Trophoblast cell (in vitro differentiated cells and primary cell): ENCODE measurements around the gene GRID1.

Source experiments
- DNase-seq, 2 donors: peaks; one replicate each; pipeline ENCODE4 v3.0.0-alpha.2; 2016
- H2AFZ ChIP-seq: 2 replicates; pipeline ENCODE4 v1.6.1; 2013; ENCODE audit warnings: low read length, moderate library complexity, mild to moderate bottlenecking; ENCODE audit not compliant: insufficient read depth, poor library complexity
- H2AK5ac ChIP-seq: 2 replicates; pipeline ENCODE4 v1.6.1; 2013; ENCODE audit warnings: mild to moderate bottlenecking, low read length
- H2BK120ac ChIP-seq: 2 replicates; pipeline ENCODE4 v1.6.1; 2013; ENCODE audit warnings: low read length, mild to moderate bottlenecking, moderate library complexity; ENCODE audit not compliant: insufficient read depth, poor library complexity
- H2BK12ac ChIP-seq: 2 replicates; pipeline ENCODE4 v1.6.1; 2013; ENCODE audit warnings: mild to moderate bottlenecking, low read length, moderate library complexity
- H2BK5ac ChIP-seq: 2 replicates; pipeline ENCODE4 v1.6.1; 2013; ENCODE audit warnings: low read length, low read depth, moderate library complexity, mild to moderate bottlenecking; ENCODE audit not compliant: poor library complexity
- H3K14ac ChIP-seq: 2 replicates; pipeline ENCODE4 v1.6.1; 2013; ENCODE audit warnings: mild to moderate bottlenecking, low read length
- H3K18ac ChIP-seq: 2 replicates; pipeline ENCODE4 v1.6.1; 2013; ENCODE audit warnings: mild to moderate bottlenecking, low read length
- H3K23ac ChIP-seq: 2 replicates; pipeline ENCODE4 v1.6.1; 2013; ENCODE audit warnings: low read length
- H3K27ac ChIP-seq: 2 replicates; pipeline ENCODE4 v1.5.1; 2013; ENCODE audit warnings: low read depth, mild to moderate bottlenecking, inconsistent platforms, low read length, moderate library complexity
- H3K27me3 ChIP-seq: 2 replicates; pipeline ENCODE4 v1.6.1; 2013; ENCODE audit warnings: inconsistent platforms, mild to moderate bottlenecking, low read length, moderate library complexity; ENCODE audit not compliant: insufficient read depth
- H3K36me3 ChIP-seq, 2 experiments: 1 replicate in 1 of 2; 2 replicates in 1 of 2; pipeline ENCODE4 v1.6.1; 2013; ENCODE audit warnings: low read length in 2 of 2, mild to moderate bottlenecking in 2 of 2, moderate library complexity in 1 of 2; ENCODE audit not compliant: insufficient read depth in 2 of 2, control insufficient read depth in 1 of 2
- H3K4ac ChIP-seq: 2 replicates; pipeline ENCODE4 v1.6.1; 2013; ENCODE audit warnings: low read depth, mild to moderate bottlenecking, low read length, moderate library complexity
- H3K4me1 ChIP-seq, 2 experiments: 1 replicate in 1 of 2; 2 replicates in 1 of 2; pipeline ENCODE4 v1.6.1; 2013; ENCODE audit warnings: low read length in 2 of 2, mild to moderate bottlenecking in 2 of 2, moderate library complexity in 1 of 2; ENCODE audit not compliant: insufficient read depth in 2 of 2, control insufficient read depth in 1 of 2
- H3K4me2 ChIP-seq: 2 replicates; pipeline ENCODE4 v1.6.1; 2013; ENCODE audit warnings: inconsistent platforms, mild to moderate bottlenecking, low read length, moderate library complexity
- H3K4me3 ChIP-seq: 2 replicates; pipeline ENCODE4 v1.5.1; 2013; ENCODE audit warnings: mild to moderate bottlenecking, low read depth, low read length, inconsistent platforms
- H3K79me1 ChIP-seq: one replicate; pipeline ENCODE4 v1.6.1; 2013; ENCODE audit warnings: low read length
- H3K79me2 ChIP-seq: 2 replicates; pipeline ENCODE4 v1.6.1; 2013; ENCODE audit warnings: low read length, mild to moderate bottlenecking; ENCODE audit not compliant: control insufficient read depth, insufficient read depth, poor library complexity
- H3K9ac ChIP-seq: 2 replicates; pipeline ENCODE4 v1.6.1; 2013; ENCODE audit warnings: mild to moderate bottlenecking, low read length
- H3K9me3 ChIP-seq: 2 replicates; pipeline ENCODE4 v1.6.1; 2013; ENCODE audit warnings: low read depth, mild to moderate bottlenecking, control low read depth, inconsistent platforms, low read length; ENCODE audit not compliant: insufficient read depth
- H4K12ac ChIP-seq: 2 replicates; pipeline ENCODE4 v1.6.1; 2013; ENCODE audit warnings: low read depth, mild to moderate bottlenecking, low read length, moderate library complexity
- H4K8ac ChIP-seq: 2 replicates; pipeline ENCODE4 v1.6.1; 2013; ENCODE audit warnings: low read depth, mild to moderate bottlenecking, low read length, moderate library complexity
- H4K91ac ChIP-seq: one replicate; pipeline ENCODE4 v1.6.1; 2013; ENCODE audit warnings: low read depth, mild to moderate bottlenecking, low read length, moderate library complexity
- WGBS: extraction: QIAGEN DNeasy Blood & Tissue Kit; methylation state at CpG from one replicate; pipeline ENCODE4 v1.1.7; 2013; ENCODE audit warnings: missing lambda C conversion rate; ENCODE audit not compliant: insufficient read length, insufficient coverage; ENCODE audit errors: extremely low coverage; 5-methylcytosine and 5-hydroxymethylcytosine counted together

GRID1 gene

GRCh38 chr10:86317949-86318725, 48.5 kb downstream of the GRID1 start:
- no peak overlapping the region for H3K14ac ChIP-seq
- no CpG with 5 or more reads among the region's 4 CpGs for WGBS
- no peak overlapping the region for H3K4me2 ChIP-seq
- no peak overlapping the region for H4K12ac ChIP-seq
- H2BK12ac ChIP-seq: no peak overlapping the region
- no peaks in the 10 kb centered on the region for H3K9me3 ChIP-seq
- H3K9ac ChIP-seq: no peak overlapping the region
- no peaks in the 10 kb centered on the region for H3K27me3 ChIP-seq
- H3K23ac ChIP-seq: no peak overlapping the region
- H3K79me1 ChIP-seq: no peaks in the 10 kb centered on the region
- no peaks in the 10 kb centered on the region for H3K4me1 ChIP-seq
- H3K4ac ChIP-seq: no peak overlapping the region
- no peak for DNase-seq
- no peak overlapping the region for H4K8ac ChIP-seq
- no peak overlapping the region for H4K91ac ChIP-seq
- no peaks in the 10 kb centered on the region for H3K79me2 ChIP-seq
- no peak overlapping the region for H2BK5ac ChIP-seq
- no peak overlapping the region for H3K18ac ChIP-seq
- no peaks in the 10 kb centered on the region for H3K36me3 ChIP-seq
- H2BK120ac ChIP-seq: no peak overlapping the region
- H3K4me3 ChIP-seq: no peak overlapping the region
- no peak overlapping the region for H2AFZ ChIP-seq
- no peak overlapping the region for H2AK5ac ChIP-seq
- H3K27ac ChIP-seq: no peak overlapping the region

GRCh38 chr10:86316990-86317389, 49.6 kb downstream of the GRID1 start:
- no CpG with 5 or more reads among the region's 5 CpGs for WGBS
- H3K18ac ChIP-seq: no peak overlapping the region
- no peak overlapping the region for H3K4me3 ChIP-seq
- DNase-seq: no peak
- H2BK5ac ChIP-seq: no peak overlapping the region
- H3K4me1 ChIP-seq: no peaks in the 10 kb centered on the region
- H3K36me3 ChIP-seq: no peaks in the 10 kb centered on the region
- H2AFZ ChIP-seq: no peak overlapping the region
- H4K8ac ChIP-seq: no peak overlapping the region
- H3K79me1 ChIP-seq: no peaks in the 10 kb centered on the region
- H3K79me2 ChIP-seq: no peaks in the 10 kb centered on the region
- no peak overlapping the region for H3K27ac ChIP-seq
- no peaks in the 10 kb centered on the region for H3K9me3 ChIP-seq
- H4K91ac ChIP-seq: no peak overlapping the region
- H3K23ac ChIP-seq: no peak overlapping the region
- H3K14ac ChIP-seq: no peak overlapping the region
- no peak overlapping the region for H2BK12ac ChIP-seq
- H2BK120ac ChIP-seq: no peak overlapping the region
- H2AK5ac ChIP-seq: no peak overlapping the region
- H3K4ac ChIP-seq: no peak overlapping the region
- no peaks in the 10 kb centered on the region for H3K27me3 ChIP-seq
- H4K12ac ChIP-seq: no peak overlapping the region
- no peak overlapping the region for H3K4me2 ChIP-seq
- H3K9ac ChIP-seq: no peak overlapping the region

GRCh38 chr10:86316274-86316835, 50.2 kb downstream of the GRID1 start:
- Histone ChIP-seq H4K12ac (no peak overlapping the region), H3K4me3 (no peak overlapping the region), H3K27ac (no peak overlapping the region), H4K8ac (no peak overlapping the region), H3K9me3 (no peaks in the 10 kb centered on the region), H3K4me1 (no peaks in the 10 kb centered on the region), H2BK120ac (no peak overlapping the region), H2AFZ (no peak overlapping the region), H3K18ac (no peak overlapping the region), H3K14ac (no peak overlapping the region), H3K36me3 (no peaks in the 10 kb centered on the region), H2AK5ac (no peak overlapping the region), H4K91ac (no peak overlapping the region), H3K79me1 (no peaks in the 10 kb centered on the region), H3K9ac (no peak overlapping the region), H3K23ac (no peak overlapping the region), H3K79me2 (no peaks in the 10 kb centered on the region), H3K4me2 (no peak overlapping the region), H3K27me3 (no peaks in the 10 kb centered on the region), H3K4ac (no peak overlapping the region), H2BK5ac (no peak overlapping the region), H2BK12ac (no peak overlapping the region)
- no peak for DNase-seq
- no CpG with 5 or more reads among the region's 4 CpGs for WGBS

GRCh38 chr10:86315549-86315942, 51.0 kb downstream of the GRID1 start:
- no peak overlapping the region for H3K4ac ChIP-seq
- H2BK120ac ChIP-seq: no peak overlapping the region
- H3K4me1 ChIP-seq: no peaks in the 10 kb centered on the region
- no peaks in the 10 kb centered on the region for H3K36me3 ChIP-seq
- H4K91ac ChIP-seq: no peak overlapping the region
- no peak overlapping the region for H3K27ac ChIP-seq
- H4K12ac ChIP-seq: no peak overlapping the region
- DNase-seq: no peak
- H2AFZ ChIP-seq: no peak overlapping the region
- H2AK5ac ChIP-seq: no peak overlapping the region
- no peak overlapping the region for H2BK5ac ChIP-seq
- H3K18ac ChIP-seq: no peak overlapping the region
- H3K9ac ChIP-seq: no peak overlapping the region
- H3K14ac ChIP-seq: no peak overlapping the region
- no peaks in the 10 kb centered on the region for H3K79me1 ChIP-seq
- H3K4me3 ChIP-seq: no peak overlapping the region
- no peak overlapping the region for H3K23ac ChIP-seq
- no peak overlapping the region for H3K4me2 ChIP-seq
- no peak overlapping the region for H2BK12ac ChIP-seq
- H4K8ac ChIP-seq: no peak overlapping the region
- no peaks in the 10 kb centered on the region for H3K79me2 ChIP-seq
- H3K27me3 ChIP-seq: no peaks in the 10 kb centered on the region
- H3K9me3 ChIP-seq: no peaks in the 10 kb centered on the region
